Measurements from ENCODE around the gene SNRNP48. TPM values are rescaled to one million over a fixed set of nuclear protein-coding genes. Genes with fewer than 3 reads are reported as not detected.

The SNRNP48 gene
- total RNA-seq, 1 donor from 2014 or later: 7.9 TPM

DNA sequence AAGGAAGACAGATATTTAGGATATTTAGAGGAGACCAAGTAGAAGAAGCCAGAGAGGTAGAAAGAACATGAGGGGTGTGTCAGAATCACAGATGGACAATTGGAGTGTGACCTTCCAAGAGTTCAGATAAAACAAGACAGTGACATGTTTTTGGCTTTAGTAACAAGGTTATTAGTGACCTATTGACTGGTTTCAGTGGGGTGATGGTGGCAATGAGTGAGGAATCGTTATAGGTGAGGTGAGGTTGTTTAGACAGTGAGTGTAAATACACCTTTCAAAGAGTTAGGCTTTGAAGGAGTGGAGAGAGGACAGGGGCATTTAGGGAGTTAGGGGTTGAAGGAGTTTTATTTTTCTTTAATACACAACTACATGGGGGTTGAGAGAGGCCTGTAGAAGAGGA lies 3.2 kb downstream of the SNRNP48 start:
- no peak for DNase-seq (ENCODE audit: low read depth in 2 of 2)

DNA sequence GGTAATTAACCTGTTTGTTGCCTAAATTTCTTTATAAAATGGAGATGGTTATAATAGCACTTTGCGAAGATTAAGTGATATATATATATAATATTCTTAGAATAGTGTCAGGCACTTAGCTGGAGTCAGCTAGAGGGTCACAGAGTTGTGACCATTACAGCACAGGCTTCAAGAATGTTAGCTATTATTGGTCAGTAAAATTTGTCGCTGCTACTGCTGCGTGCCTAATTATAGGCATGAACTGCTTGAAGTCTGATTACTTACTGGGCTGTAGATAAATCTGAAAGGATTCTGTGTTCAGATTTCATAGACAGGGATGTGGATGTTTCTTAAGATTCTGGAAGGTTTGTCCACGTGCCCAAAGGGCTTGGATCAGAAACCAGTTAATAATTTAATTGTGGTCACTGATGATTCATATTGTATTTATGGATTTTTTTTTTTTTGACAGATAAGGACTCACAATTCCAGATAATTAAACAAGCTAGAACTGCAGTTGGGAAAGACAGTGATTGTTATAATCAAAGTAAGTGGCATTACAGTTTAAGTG lies 4.7 kb downstream of the SNRNP48 start:
- DNase-seq (ENCODE audit: low read depth in 2 of 2): no peak

DNA sequence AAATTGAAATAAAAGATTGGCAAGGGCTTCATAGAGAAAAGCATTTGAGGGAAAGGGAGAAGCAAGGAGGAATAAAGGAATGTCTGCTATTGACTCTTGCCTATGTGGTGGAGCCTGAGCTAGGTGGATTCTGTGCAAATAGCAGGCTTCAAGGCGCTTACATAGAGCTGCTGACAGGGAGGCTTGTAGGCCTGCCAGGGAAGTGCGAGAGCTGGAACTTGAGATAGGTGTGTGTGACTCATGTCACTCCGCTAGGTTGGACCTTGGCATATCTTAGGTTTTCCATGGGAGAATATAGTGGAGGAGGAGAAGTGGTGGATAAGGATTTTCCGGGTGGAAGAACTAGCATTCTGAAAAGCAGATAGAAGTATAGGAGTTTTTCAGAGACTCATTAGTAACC lies 14.0 kb downstream of the SNRNP48 start:
- DNase-seq (ENCODE audit: low read depth in 2 of 2): no peak

DNA sequence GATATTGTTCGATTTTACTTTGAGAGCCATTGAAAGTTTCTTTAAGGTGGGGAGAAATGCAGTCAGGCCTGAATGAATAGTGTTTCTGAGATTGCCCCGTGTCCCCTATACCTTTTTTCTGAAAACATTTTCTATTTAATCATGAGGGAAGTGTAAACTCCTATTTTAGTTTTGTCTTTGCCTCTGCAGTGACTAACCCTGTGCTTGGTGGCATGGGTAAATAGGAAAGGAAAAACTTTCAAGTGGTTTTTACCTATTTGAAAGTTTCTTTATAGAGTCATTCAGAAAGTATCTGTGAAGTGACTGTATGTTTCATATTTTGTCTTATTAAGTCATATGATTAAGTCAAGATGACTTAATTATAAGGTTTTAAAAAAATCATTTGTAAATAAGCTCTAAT lies 14.5 kb downstream of the SNRNP48 start:
- no peak for DNase-seq (ENCODE audit: low read depth in 2 of 2)

DNA sequence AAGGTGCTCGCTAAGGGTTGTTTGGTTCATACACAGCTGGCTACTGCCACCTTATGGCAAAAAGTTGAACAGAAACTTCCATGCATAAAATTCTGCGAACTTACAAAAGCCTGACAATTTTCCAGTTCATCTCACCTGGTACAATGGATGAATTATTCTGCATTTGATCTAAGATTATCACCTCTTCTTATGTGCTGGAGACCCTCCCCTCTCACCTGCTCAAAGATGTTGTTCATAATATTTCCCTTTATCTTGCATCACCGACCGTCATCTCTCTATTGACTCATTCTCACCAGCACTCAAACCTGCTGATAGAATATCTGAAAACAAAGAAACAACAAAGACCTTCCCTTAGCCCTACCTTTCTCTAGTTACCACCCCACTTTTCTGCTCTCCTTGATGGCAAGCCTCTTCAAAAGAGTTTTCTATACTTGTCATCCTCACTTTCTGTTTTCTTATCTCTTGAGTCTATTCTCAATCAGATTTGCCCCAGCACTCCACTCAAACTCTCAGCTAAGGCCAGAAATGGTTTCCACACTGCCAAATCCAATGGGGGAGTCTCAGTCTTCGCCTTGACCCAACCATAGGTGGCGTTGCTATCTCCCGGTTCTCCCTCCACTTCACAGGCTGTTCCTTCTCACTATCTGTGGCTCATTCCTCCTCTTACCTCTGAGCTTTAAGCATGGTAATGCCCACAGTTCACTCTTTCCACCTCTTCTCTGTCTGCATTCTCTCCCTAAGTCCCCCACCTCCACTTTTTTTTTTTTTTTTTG lies 25.8 kb downstream of the SNRNP48 start:
- DNase-seq (ENCODE audit: low read depth in 2 of 2): peak; percentile 60 to 76

DNA sequence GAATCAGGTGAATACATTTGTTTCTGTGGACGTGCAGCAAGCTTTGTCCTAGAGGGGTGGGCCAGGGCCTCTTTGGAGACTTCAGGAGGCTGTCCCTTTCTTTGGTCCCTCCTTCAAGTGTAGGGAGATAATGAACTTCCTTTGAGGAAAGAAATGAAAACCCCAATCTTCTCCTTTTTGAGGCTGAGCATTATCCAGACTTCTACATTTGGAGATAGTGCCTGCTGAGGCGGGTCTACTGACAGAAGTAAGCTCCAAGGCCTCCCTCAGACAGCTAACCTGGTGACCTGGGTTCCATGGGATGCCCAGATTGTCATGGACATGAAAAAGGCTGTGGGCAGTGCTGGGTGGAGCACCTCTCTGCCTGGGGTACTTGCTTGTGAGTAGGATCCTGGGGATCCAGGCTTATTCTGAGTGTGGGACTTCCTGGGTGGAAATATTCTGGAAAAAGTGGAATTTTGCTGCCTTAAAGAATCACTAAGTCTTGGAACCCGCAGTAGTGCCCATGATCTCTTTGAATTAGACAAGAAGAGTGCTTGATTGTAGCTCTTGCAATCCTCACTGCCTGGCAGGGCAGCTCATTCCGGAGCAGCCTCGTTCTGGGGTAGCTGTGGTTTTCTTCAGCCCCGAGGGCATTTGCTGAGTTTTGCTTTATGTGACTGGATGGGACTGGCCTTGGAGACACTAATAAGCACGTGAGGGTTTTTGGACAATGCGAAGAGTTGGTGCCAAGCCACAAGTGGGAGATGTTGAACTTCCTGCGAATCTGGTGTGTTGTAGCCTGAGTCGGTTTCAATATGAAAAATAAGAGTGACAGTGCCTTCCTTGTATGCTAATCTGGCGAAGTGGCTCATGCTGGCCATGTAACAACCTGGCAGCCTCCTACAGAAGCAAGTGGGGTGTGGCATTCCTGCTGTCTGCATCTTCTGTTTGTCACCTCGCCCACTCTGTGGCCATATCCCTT lies 28.1 kb downstream of the SNRNP48 start:
- DNase-seq (ENCODE audit: low read depth in 2 of 2): peak; percentile 48 to 57

DNA sequence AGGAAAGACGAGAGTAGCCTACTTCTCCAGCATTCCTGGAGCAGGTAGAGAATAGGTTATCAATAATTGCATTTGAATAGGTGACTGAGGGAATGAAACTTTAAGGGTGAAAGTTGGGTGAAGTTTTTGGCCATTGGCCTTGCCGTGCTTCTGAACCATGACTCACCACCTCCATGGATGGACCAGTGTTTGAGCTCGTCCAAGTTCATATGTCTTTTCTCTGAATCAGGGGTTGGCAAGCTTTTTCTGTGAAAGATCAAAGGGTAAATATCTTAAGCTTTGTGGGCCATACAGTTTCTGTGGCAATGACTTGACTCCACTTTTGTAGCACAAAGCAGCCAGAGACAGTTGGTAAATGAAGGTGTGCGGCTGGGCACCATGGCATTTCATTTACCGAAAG lies 31.8 kb downstream of the SNRNP48 start:
- DNase-seq (ENCODE audit: low read depth in 2 of 2): no peak

DNA sequence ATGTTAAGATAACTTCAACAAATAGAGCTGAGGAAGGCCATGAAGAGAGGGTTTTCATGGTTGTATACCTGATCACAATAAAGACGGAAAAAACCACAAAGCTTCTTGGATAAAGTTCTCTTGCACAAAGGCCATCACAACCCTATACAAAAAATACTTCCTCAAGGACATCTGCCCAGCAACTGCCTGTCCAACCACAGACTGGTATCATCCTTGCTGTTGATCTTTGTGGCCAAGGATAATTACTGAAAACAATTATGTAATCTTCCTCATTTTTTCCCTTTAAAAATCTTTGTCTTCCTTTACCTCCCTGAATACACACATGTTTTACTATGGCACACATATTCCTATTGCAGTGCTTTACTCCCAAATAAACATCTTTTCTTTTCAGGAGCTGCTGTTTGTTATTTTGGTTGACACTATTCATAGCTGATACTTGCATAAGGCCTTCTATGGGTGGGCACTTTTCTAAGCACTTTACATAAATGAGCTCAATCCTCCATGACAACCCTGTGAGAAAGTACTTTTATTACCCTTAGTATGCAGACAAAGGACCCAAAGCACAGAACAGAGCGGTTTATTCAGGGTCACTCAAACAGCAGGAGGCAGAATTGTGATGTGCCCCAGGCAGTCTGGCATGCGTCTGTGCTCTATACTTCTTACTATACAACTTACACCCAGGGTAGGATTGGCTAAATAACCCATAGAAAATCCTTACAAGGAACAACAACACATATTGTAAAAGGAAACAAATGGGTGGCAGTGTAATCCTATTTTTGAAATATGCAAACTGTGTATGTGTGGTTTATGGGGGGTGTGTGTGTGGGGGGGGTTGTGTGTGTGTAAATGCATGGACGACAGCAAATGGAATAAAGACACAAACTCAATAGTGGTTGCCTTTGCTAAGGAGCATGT lies 35.1 kb downstream of the SNRNP48 start:
- peak in 1 of 2 donors; percentile 13 for DNase-seq (ENCODE audit: low read depth in 2 of 2)

DNA sequence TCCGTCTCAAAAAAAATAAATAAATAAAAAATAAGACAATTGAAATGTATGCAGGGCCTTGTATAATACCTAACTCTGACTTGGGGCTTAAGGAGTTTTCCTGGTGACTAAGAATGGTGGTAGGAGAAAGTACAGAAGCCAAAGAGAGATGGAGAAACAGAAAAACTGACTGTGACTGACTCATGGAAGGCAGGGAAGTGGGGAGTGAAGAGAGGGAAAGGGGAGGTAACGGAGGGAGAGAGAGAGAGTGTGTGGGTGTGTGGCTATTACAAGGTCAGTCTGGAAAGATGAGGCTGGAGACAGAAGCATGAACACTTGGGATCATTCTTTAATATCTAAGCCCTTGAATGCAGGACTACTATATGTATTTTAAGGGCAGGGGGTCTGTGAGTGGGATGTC lies 38.5 kb downstream of the SNRNP48 start:
- no peak for DNase-seq (ENCODE audit: low read depth in 2 of 2)

DNA sequence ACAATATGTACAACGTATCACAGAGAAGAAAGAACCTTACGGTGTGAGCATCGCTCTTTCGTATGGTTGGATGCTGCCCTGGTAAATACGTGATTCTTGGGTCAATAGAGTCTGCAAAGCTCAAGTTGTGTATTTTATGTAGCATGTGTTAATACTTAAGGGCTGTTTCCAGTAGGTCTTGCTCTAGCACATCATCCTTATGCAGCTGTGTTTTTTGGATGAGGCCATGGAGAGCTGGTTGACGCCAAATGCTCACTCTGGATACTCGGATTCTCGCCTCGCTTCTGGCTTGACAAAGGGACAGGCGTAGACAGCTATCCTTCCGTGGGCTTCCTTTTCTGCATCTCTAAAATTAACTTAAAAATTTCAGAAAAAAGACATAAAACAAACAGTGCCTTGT lies 38.9 kb downstream of the SNRNP48 start:
- DNase-seq (ENCODE audit: low read depth in 2 of 2): no peak

DNA sequence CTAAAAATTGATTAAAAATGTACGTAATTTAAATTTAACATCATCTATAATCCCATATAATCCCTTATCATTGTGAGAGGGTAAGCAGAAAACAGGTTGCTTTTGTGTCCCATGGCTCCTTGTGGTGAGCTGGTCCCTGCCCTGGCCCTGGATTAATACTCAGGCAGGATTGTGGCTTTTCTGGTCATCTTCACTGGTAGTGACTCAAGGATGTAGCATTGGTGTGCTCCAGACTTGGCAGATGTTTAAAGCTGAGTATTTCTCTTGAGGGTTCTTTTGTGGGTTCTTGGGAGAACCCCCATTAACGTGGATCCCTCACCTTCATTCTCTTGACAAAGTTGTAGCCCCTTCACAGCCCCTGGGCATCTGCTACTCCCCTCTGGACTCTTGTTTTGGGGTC lies 39.3 kb downstream of the SNRNP48 start:
- DNase-seq (ENCODE audit: low read depth in 2 of 2): no peak

DNA sequence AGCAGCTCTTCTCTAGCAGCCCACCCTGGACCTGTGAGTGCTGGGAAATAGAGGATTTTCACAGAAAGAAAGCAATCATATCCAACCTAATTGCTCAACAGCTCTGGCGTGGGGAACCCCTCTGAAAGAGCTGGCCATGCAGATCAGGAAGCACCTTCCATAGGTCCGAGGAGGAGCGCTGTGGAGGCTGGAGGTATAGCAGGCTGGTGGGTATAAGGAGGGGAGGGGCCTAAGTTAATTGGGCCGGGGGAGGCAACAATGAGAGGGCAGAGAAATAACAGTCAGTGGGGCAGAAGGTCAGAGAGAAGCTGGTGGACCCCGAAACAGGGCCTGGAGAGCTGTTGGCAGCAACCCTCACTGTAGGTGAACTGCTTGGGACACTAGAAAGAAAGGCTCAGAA lies 40.8 kb downstream of the SNRNP48 start:
- DNase-seq (ENCODE audit: low read depth in 2 of 2): no peak

DNA sequence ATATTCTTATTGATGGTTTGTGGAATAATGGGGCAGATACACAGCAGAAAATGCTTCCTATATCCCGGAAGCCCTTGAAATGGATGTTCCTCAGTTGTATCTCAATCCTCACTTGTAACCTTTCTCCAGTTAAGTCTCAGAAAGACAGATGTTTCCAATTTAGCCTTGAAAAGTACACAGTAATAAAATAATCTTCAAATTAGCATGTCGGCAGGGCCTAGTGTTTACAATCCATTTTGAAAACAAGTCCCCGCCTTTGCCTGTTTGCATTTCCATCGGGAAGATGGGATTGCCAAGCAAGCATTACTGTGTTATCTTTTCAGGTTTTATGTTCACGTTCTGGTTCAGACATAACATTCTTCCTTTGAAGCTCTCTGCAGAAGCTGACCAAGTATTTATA lies 41.5 kb downstream of the SNRNP48 start:
- no peak for DNase-seq (ENCODE audit: low read depth in 2 of 2)

DNA sequence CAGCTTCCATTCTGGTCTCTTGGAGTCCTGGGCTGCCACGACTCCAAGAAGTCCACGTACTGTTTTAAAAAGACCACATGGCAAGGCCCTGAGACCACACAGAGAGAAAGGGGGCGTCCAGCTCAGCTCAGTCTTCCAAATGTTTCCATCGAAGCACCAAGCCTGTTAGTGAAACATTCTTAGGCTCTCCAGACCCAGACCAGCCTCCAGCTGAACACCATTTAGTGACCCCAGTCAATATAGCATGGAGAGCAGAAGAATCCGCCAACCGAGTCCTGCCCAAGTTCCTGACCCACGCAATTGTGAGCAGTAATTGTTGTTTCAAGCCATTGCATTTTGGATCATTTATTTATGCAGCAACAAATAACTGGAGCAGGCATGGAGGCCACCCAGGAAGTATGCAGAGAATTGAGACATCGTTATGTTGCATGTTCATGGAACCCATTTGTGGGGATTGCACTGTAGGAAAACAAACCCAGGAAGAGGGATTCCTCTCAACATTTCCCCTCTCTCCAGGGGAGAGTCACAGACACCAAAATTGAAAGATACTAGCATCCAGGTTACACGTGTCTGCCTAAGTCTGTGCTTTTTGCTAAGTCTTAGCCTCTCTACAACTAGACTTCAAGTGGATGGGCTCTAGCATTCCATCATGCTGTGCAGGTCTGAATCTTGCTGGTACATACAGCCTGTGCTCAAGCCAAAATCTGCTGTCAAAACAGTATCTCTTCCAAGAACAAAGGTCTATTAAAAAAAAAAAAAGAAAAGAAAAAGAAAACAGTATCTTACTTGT lies 42.7 kb downstream of the SNRNP48 start:
- no peak for DNase-seq (ENCODE audit: low read depth in 2 of 2)

DNA sequence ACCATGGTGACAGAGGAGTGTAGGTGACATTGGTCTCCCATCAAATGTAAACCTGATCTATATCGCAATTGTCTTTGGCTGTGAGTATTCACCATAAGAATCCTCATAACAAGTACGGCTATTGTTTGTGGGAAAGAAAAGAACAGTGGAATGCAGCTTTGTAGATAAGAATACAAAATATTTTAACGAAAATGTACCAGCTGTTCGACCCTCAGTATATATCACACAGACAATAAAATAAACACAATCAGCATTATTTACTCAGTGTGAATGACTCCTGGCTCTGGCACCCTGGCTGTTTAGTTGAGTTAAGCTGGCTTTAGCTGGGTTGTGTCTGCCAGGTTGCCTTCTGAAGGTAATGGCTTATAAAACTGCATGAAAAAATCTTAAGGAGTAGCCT lies 43.4 kb downstream of the SNRNP48 start:
- no peak for DNase-seq (ENCODE audit: low read depth in 2 of 2)

DNA sequence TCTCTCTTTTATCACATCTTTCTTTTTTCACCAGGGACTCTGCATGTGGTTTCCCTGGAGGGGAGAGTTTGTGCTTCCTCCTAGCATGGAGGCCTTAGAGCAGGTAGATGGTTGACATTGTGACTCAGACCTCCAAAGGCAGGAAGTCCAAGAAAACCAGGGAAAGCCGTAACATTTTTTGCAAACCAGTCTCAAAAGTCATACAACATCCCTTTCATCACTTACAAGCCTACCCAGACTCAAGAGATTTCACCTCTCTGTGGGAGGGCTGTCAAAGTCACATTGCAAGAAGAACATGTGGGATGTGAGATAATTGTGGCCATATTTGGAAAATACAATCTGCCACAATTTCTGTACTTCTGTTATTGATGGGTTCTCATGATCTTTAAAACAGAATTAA lies 46.2 kb downstream of the SNRNP48 start:
- no peak for DNase-seq (ENCODE audit: low read depth in 2 of 2)

DNA sequence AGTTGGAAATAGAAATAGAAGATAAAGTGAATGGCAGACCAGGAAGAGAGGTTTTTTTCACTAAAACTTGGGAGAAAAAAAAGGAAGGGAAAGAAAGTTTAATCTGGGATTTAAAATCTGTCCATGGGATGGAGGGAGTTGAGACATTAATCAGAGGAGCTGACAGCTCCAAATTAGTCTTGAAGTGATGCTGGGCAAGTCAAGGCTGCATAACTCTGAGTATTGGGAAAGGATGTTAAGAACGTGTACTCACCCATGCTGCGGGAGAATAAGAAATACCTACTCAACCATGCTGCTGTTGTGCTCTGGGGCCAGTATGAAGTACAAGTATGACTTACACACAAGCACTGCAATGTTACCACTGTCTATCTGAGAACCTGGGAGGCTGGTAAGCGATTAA lies 47.5 kb downstream of the SNRNP48 start:
- no peak for DNase-seq (ENCODE audit: low read depth in 2 of 2)

DNA sequence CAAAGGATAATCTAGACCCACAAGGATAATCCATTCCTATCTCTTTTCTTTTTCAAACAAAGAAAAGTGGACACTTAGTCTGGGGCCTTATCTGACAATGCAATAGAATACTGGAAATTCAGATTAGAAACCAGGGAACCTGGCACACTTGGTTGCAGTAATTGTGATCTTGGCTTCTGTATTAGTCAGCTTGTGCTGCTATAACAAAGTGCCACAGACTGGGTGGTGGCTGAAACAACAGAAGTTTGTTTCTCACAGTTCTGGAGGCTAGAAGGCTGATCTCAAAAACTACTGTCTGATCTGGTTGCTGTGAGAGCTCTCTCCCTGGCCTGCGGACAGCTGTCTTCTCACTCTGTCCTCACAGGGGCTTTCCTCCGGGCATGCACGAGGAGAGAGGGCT lies 49.4 kb downstream of the SNRNP48 start:
- DNase-seq (ENCODE audit: low read depth in 2 of 2): no peak

DNA sequence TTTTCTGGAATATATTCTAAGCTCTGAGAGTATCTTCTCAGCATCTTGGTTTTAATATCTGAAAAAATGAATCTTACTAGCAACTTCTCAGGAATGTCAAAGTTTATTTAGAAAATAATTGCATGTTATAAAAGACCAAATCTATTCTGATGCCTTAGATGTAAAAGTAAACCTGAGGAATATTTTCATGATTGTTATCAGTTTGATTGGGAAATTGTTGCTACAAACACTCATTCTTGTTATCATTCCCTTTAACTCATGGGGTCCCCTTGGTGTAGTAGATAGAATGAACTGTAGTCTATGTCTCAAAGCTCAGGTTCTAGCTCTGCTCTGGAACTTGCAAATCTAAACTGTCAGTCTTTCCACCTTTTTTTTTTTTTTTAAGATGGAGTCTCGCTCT lies 50.0 kb downstream of the SNRNP48 start:
- no peak for DNase-seq (ENCODE audit: low read depth in 2 of 2)

All from lung microvascular endothelial cell (primary cell).